ENCODE results near the gene TCP10L.
"Not testable (repeated sequence)": the region's sequence is repeated elsewhere in the genome, so short reads cannot be mapped to it uniquely, and the experiment has no call there.

TCP10L gene

GRCh38 chr21:32585042-32585710 is at the start of gene TCP10L:
Gene TCP10L (minus strand): TSS chr21:32585523. CDS start chr21:32584304, 1,219 bp downstream.
- no peak for DNase-seq (ENCODE audit: low read depth)

GRCh38 chr21:32626621-32627196 is 41.4 kb upstream of the TCP10L start:
- no peak for DNase-seq (ENCODE audit: low read depth)

- not testable (repeated sequence) for DNase-seq (ENCODE audit: low read depth)
These were observed 32.9 kb upstream of the TCP10L start for GRCh38 chr21:32618218-32618617.

- no peak for DNase-seq (ENCODE audit: low read depth)
These were observed 28.2 kb upstream of the TCP10L start for GRCh38 chr21:32613436-32614043.

- DNase-seq (ENCODE audit: low read depth): no peak
These were observed 27.6 kb upstream of the TCP10L start for GRCh38 chr21:32612999-32613337.

- DNase-seq (ENCODE audit: low read depth): peak; percentile 73
These were observed 27.0 kb upstream of the TCP10L start, which contains the start of gene CFAP298 for GRCh38 chr21:32612075-32612998. Gene CFAP298 (minus strand): TSS chr21:32612377. CDS start chr21:32612243, 134 bp downstream.

- DNase-seq (ENCODE audit: low read depth): no peak
These were observed 26.2 kb upstream of the TCP10L start for GRCh38 chr21:32611471-32611997.

GRCh38 chr21:32610940-32611339 is 25.6 kb upstream of the TCP10L start:
- DNase-seq (ENCODE audit: low read depth): not testable (repeated sequence)

GRCh38 chr21:32608851-32609250 is 23.5 kb upstream of the TCP10L start:
- no peak for DNase-seq (ENCODE audit: low read depth)

GRCh38 chr21:32605469-32605868 is 20.1 kb upstream of the TCP10L start:
- DNase-seq (ENCODE audit: low read depth): no peak

GRCh38 chr21:32604464-32604863 is 19.1 kb upstream of the TCP10L start:
- DNase-seq (ENCODE audit: low read depth): no peak

GRCh38 chr21:32603131-32603530 is 17.8 kb upstream of the TCP10L start:
- DNase-seq (ENCODE audit: low read depth): no peak

GRCh38 chr21:32602099-32602498 is 16.8 kb upstream of the TCP10L start:
- DNase-seq (ENCODE audit: low read depth): no peak

GRCh38 chr21:32599526-32599925 is 14.2 kb upstream of the TCP10L start:
- DNase-seq (ENCODE audit: low read depth): no peak

GRCh38 chr21:32599091-32599490 is 13.8 kb upstream of the TCP10L start:
- no peak for DNase-seq (ENCODE audit: low read depth)

- no peak for DNase-seq (ENCODE audit: low read depth)
These were observed 11.9 kb upstream of the TCP10L start for GRCh38 chr21:32597205-32597604.

- no peak for DNase-seq (ENCODE audit: low read depth)
These were observed 10.1 kb upstream of the TCP10L start for GRCh38 chr21:32595431-32595830.

- DNase-seq (ENCODE audit: low read depth): no peak
These were observed 8.4 kb upstream of the TCP10L start for GRCh38 chr21:32593690-32594089.

- no peak for DNase-seq (ENCODE audit: low read depth)
These were observed 7.7 kb upstream of the TCP10L start for GRCh38 chr21:32592929-32593502.

- no peak for DNase-seq (ENCODE audit: low read depth)
These were observed 4.8 kb upstream of the TCP10L start for GRCh38 chr21:32590130-32590529.

- no peak for DNase-seq (ENCODE audit: low read depth)
These were observed 2.3 kb upstream of the TCP10L start for GRCh38 chr21:32587651-32588050.

GRCh38 chr21:32587120-32587519 is 1.8 kb upstream of the TCP10L start:
- DNase-seq (ENCODE audit: low read depth): no peak

Data from stimulated activated CD8-positive, alpha-beta memory T cell treated with anti-CD3 and anti-CD28 coated beads, Interleukin-12 subunit alpha, Interleukin-12 subunit beta, amount 100 ng/mL, for 1 hour (primary cell).